Measurements from ENCODE around the gene TMEM59L. TPM values are rescaled to one million over a fixed set of nuclear protein-coding genes. Genes with fewer than 3 reads are reported as not detected.

The TMEM59L gene
- total RNA-seq, 1 donor from 2014 or later = 0.79 TPM

DNA sequence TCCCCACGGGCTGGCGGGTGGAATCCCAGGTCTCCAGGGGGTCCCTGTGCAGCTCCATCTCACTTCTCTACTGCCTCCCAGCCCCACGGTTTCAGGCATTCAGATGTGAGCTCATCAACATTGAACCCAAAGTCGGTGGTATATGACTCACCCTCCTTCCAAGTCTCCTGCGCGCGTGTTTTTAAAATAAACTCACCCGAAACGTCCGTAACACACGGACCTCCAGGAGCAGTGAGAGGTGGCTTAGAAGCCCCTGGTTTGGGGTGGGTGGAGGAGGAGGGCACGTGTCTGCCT lies 56.8 kb downstream of the TMEM59L start:
- FAIRE-seq (no peak), DNase-seq (ENCODE audit: low read depth) (no peak)
- TF ChIP-seq CTCF (IDR thresholded peaks at IDR 0.05; ENCODE audit: insufficient read depth, low read length, severe bottlenecking) = no peak

GRCh38 chr19:18669883-18670282 lies 57.2 kb downstream of the TMEM59L start:
- FAIRE-seq (no peak), DNase-seq (ENCODE audit: low read depth) (no peak)
- TF ChIP-seq CTCF (IDR thresholded peaks at IDR 0.05; ENCODE audit: insufficient read depth, low read length, severe bottlenecking) = no peak
- H3K36me3 ChIP-seq (ENCODE audit: control insufficient read depth, insufficient read depth, low read length) = peaks cover 4% of the 10 kb centered on the region
- no peak overlapping the region for H3K4me3 ChIP-seq (ENCODE audit: low read depth, low read length)
- no peaks in the 10 kb centered on the region for H3K27me3 ChIP-seq (ENCODE audit: control insufficient read depth, insufficient read depth, low read length)

More for the DNA sequence above, 56.8 kb downstream of the TMEM59L start:
- no peaks in the 10 kb centered on the region for H3K27me3 ChIP-seq (ENCODE audit: control insufficient read depth, insufficient read depth, low read length)
- H3K4me3 ChIP-seq (ENCODE audit: low read depth, low read length) = no peak overlapping the region
- peaks cover 4% of the 10 kb centered on the region for H3K36me3 ChIP-seq (ENCODE audit: control insufficient read depth, insufficient read depth, low read length)

DNA sequence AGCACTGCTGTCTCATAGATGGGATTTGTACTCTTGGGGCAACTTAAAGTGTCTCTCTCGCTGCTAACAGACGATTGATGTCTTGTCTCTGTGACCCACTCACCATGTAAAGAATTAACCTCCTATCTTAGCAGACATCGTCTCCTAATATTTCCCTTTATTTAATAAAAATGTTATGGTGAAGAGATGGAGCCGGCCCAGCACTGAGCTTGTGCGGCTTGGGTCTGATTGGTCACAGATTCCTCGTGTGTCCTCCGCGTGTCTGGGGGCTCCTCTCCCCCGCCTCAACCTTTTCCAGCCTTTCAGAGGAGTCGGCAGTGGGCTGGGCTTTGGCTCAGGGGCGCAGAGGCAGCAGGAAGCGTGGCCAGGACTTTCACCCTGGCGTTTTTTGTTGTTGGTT lies 57.6 kb downstream of the TMEM59L start:
- no peaks in the 10 kb centered on the region for H3K27me3 ChIP-seq (ENCODE audit: control insufficient read depth, insufficient read depth, low read length)
- no peak for FAIRE-seq
- TF ChIP-seq CTCF (IDR thresholded peaks at IDR 0.05; ENCODE audit: insufficient read depth, low read length, severe bottlenecking) = no peak
- H3K4me3 ChIP-seq (ENCODE audit: low read depth, low read length) = no peak overlapping the region
- no peak for DNase-seq (ENCODE audit: low read depth)
- peaks cover 3% of the 10 kb centered on the region for H3K36me3 ChIP-seq (ENCODE audit: control insufficient read depth, insufficient read depth, low read length)

Other genes starting within 250 kb of the TMEM59L start
- gene GDF15, start 226.7 kb upstream of the TMEM59L start, total RNA-seq = 123 and 166 TPM in 2 replicates
- under 0.01 TPM in 1 of 2 replicates, not detected in the other for gene LRRC25, start 215.2 kb upstream of the TMEM59L start, total RNA-seq
- gene SSBP4, start 193.5 kb upstream of the TMEM59L start, total RNA-seq = 13.2 and 17.1 TPM in 2 replicates
- gene ISYNA1, start 174.7 kb upstream of the TMEM59L start, total RNA-seq = 6.7 and 15.3 TPM in 2 replicates
- 9.7 and 13.8 TPM in 2 replicates for gene ELL, start 90.8 kb upstream of the TMEM59L start, total RNA-seq
- 142 and 218 TPM in 2 replicates for gene FKBP8, start 69.3 kb upstream of the TMEM59L start, total RNA-seq
- gene KXD1, start 55.0 kb upstream of the TMEM59L start, total RNA-seq = 47.7 and 50.2 TPM in 2 replicates
- gene UBA52, start 41.0 kb upstream of the TMEM59L start, total RNA-seq = 586 and 964 TPM in 2 replicates
- gene REX1BD, start 24.1 kb upstream of the TMEM59L start, total RNA-seq = 26.1 and 45.4 TPM in 2 replicates
- gene CRLF1, start 6.1 kb upstream of the TMEM59L start, total RNA-seq = 0.26 and 0.64 TPM in 2 replicates
- gene KLHL26, start 24.2 kb downstream of the TMEM59L start, total RNA-seq = 3.2 and 4.9 TPM in 2 replicates
- 0.79 and 1.3 TPM in 2 replicates for gene CRTC1, start 70.8 kb downstream of the TMEM59L start, total RNA-seq
- gene COMP, start 178.4 kb downstream of the TMEM59L start, total RNA-seq = not detected in 2 replicates
- gene UPF1, start 219.1 kb downstream of the TMEM59L start, total RNA-seq = 80.9 and 82.9 TPM in 2 replicates